OCI-LY1 (cell line): ENCODE data around the gene BLM.
"Not testable (repeated sequence)": the region's sequence is repeated elsewhere in the genome, so short reads cannot be mapped to it uniquely, and the experiment has no call there.

ENCODE experiments used
- H2AFZ ChIP-seq: fragments of 200-600 bp; sonication (generic), shearing (Covaris generic); 2 replicates; pipeline ENCODE4 v1.6.0; 2014; ENCODE audit warnings: antibody characterized with exemption, mild to moderate bottlenecking, low read length
- H3F3A ChIP-seq: fragments of 200-600 bp; sonication (generic), shearing (Covaris generic); 2 replicates; pipeline ENCODE4 v1.6.0; 2014; ENCODE audit warnings: mild to moderate bottlenecking, antibody characterized with exemption, low read length, moderate library complexity; ENCODE audit not compliant: insufficient read depth
- H3K27ac ChIP-seq: fragments of 200-600 bp; sonication (generic); 2 replicates; pipeline ENCODE4 v1.5.1; 2014; ENCODE audit warnings: low read length, mixed run types, mild to moderate bottlenecking, low read depth; ENCODE audit not compliant: poor library complexity, severe bottlenecking
- H3K27me3 ChIP-seq: fragments of 200-600 bp; sonication (generic); 2 replicates; pipeline ENCODE4 v1.6.0; 2014; ENCODE audit warnings: antibody characterized with exemption, mild to moderate bottlenecking, low read length, moderate library complexity; ENCODE audit not compliant: insufficient read depth
- H3K36me3 ChIP-seq: fragments of 200-600 bp; sonication (generic); 2 replicates; pipeline ENCODE4 v1.6.1; 2014; ENCODE audit warnings: mild to moderate bottlenecking, antibody characterized with exemption, low read length, moderate library complexity, mixed read lengths; ENCODE audit not compliant: insufficient read depth
- H3K4me1 ChIP-seq: fragments of 200-600 bp; sonication (generic); 2 replicates; pipeline ENCODE4 v1.5.1; 2014; ENCODE audit warnings: mild to moderate bottlenecking, low read length, moderate library complexity; ENCODE audit not compliant: insufficient read depth, severe bottlenecking
- H3K4me2 ChIP-seq: fragments of 200-600 bp; sonication (generic), shearing (Covaris generic); 2 replicates; pipeline ENCODE4 v1.6.1; 2014; ENCODE audit warnings: low read length
- H3K4me3 ChIP-seq: fragments of 200-600 bp; sonication (generic); 2 replicates; pipeline ENCODE4 v1.5.1; 2014; ENCODE audit warnings: low read length, low read depth, mild to moderate bottlenecking, mixed read lengths; ENCODE audit not compliant: poor library complexity, severe bottlenecking
- H3K79me2 ChIP-seq: fragments of 200-600 bp; shearing (Covaris generic); 2 replicates; pipeline ENCODE4 v1.6.1; 2016; ENCODE audit warnings: mixed run types, low read length, mixed read lengths; ENCODE audit not compliant: insufficient read depth
- H3K9ac ChIP-seq: fragments of 200-600 bp; sonication (generic), shearing (Covaris generic); 2 replicates; pipeline ENCODE4 v1.6.1; 2014; ENCODE audit warnings: mild to moderate bottlenecking, low read length, mixed read lengths
- H3K9me2 ChIP-seq: fragments of 200-600 bp; sonication (generic), shearing (Covaris generic); 2 replicates; pipeline ENCODE4 v1.6.1; 2014; ENCODE audit warnings: low read depth, mild to moderate bottlenecking, low read length, mixed read lengths
- H3K9me3 ChIP-seq: fragments of 200-600 bp; shearing (Covaris generic); 2 replicates; pipeline ENCODE4 v1.6.1; 2014; ENCODE audit warnings: low read length, mixed read lengths
- H4K20me1 ChIP-seq: fragments of 200-600 bp; sonication (generic), shearing (Covaris generic); 2 replicates; pipeline ENCODE4 v1.6.0; 2016; ENCODE audit warnings: mild to moderate bottlenecking, low read length; ENCODE audit not compliant: insufficient read depth
- EZH2 ChIP-seq: fragments of 200-600 bp; sonication (generic), shearing (Covaris generic); IDR thresholded peaks from 2 replicates; pipeline ENCODE4 v1.8.0; 2017; ENCODE audit warnings: borderline replicate concordance, mixed run types, mild to moderate bottlenecking, antibody characterized with exemption, low read length, moderate library complexity, mixed read lengths
- TF ChIP-seq, protein P1 (sequence below): fragments of 200-600 bp; sonication (generic), shearing (Covaris generic); IDR thresholded peaks from 2 replicates; pipeline ENCODE4 v1.5.1; 2017; ENCODE audit warnings: mild to moderate bottlenecking, antibody characterized with exemption, low read length, moderate library complexity, mixed read lengths

The BLM gene

DNA sequence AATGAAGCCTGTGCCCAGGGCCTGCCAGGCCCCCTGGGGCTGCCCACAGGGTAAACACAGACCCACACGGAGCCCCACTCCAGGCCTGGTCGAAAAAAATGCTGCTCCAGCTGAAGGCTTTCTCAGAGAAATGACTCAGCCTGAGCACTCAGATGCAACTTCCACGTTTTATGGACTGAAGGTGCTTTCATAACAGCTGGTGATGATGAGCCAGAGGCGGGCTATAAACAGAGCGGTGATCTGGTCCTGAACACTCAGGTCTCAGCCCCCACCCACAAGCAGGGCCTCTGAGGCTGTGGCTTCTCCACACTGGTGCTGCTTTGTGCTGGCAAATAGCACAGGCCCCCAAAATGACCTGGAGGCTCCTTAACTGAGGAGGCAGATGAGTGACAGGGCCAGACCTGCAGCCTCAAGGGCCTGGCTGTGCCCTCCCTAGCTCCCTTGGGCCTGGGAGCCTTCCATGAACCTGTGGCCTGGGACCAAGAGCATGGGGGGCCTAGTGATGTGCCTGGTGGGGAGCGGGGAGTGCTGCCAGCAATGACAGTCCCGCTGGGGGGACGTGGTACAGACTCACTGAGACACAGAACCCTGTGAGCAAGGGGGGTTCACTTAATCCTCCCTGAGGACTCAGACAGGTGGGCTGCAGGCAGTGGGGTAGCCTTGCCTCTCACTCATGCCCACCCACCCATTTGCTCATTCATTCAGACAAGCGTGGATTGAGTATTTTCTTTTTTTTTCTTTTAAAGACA lies 128.2 kb downstream of the BLM start:
- Histone ChIP-seq H4K20me1 (no peaks in the 10 kb centered on the region), H3K9me2 (no peaks in the 10 kb centered on the region), H3K9me3 (no peaks in the 10 kb centered on the region), H3K36me3 (no peaks in the 10 kb centered on the region), H3K4me3 (no peak overlapping the region), H3K27ac (no peak overlapping the region), H3K4me1 (no peaks in the 10 kb centered on the region), H2AFZ (no peak overlapping the region), H3K4me2 (no peak overlapping the region), H3K27me3 (no peaks in the 10 kb centered on the region), H3K9ac (no peak overlapping the region), H3F3A (no peaks in the 10 kb centered on the region), H3K79me2 (no peaks in the 10 kb centered on the region)
- no peak for TF ChIP-seq EZH2
- TF ChIP-seq, protein P1, sequence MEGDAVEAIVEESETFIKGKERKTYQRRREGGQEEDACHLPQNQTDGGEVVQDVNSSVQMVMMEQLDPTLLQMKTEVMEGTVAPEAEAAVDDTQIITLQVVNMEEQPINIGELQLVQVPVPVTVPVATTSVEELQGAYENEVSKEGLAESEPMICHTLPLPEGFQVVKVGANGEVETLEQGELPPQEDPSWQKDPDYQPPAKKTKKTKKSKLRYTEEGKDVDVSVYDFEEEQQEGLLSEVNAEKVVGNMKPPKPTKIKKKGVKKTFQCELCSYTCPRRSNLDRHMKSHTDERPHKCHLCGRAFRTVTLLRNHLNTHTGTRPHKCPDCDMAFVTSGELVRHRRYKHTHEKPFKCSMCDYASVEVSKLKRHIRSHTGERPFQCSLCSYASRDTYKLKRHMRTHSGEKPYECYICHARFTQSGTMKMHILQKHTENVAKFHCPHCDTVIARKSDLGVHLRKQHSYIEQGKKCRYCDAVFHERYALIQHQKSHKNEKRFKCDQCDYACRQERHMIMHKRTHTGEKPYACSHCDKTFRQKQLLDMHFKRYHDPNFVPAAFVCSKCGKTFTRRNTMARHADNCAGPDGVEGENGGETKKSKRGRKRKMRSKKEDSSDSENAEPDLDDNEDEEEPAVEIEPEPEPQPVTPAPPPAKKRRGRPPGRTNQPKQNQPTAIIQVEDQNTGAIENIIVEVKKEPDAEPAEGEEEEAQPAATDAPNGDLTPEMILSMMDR = no peak

DNA sequence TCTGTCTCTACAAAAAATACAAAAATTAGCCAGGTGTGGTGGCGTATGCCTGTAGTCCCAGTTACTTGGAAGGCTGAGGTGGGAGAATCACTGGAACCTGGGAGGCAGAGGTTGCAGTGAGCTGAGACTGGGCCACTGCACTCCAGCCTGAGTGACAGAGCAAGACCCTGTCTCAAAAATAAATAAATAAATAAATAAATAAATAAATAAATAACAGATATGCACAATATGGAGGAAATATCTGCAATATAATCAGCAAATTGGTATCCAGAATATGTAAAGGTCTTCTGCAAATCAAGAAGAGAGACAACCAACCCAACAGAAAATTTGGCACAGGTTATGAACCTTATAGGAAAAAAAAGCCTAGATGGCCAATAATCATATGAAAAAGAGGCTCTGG lies 132.3 kb downstream of the BLM start:
- not testable (repeated sequence) for H4K20me1 ChIP-seq, H3K4me3 ChIP-seq

DNA sequence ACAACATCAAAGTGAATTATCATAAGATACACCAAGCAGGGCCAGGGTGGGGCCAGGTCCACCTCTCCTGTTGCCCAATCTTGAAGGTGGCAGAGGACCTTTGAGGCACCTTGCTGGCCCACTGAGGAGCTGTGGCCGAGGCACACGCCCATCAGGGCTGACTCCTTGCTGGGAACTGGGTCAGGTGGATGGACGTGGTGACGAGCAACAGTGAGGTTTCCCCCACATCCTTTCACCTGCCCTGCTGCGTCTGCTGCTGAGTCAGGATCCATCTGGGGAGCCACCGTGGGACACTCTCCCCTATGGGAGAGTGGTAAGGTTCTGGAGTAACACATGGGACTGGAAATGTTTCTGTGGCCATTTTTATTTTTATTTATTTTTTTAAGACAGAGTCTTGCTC lies 134.0 kb downstream of the BLM start:
- H3K4me1 ChIP-seq = peaks cover 10% of the 10 kb centered on the region
- no peak overlapping the region for H3K4me3 ChIP-seq
- H3K36me3 ChIP-seq = no peaks in the 10 kb centered on the region
- no peaks in the 10 kb centered on the region for H3K9me3 ChIP-seq
- no peak for TF ChIP-seq EZH2
- TF ChIP-seq, protein P1 = no peak
- H3F3A ChIP-seq = no peaks in the 10 kb centered on the region
- H2AFZ ChIP-seq = no peak overlapping the region
- no peak overlapping the region for H3K4me2 ChIP-seq
- no peaks in the 10 kb centered on the region for H4K20me1 ChIP-seq
- H3K27me3 ChIP-seq = no peaks in the 10 kb centered on the region; the same call in 1 of the 2 replicates
- no peak overlapping the region for H3K27ac ChIP-seq
- no peak overlapping the region for H3K9ac ChIP-seq
- H3K9me2 ChIP-seq = no peaks in the 10 kb centered on the region
- H3K79me2 ChIP-seq = no peaks in the 10 kb centered on the region

More for the DNA sequence above, 132.3 kb downstream of the BLM start:
- not testable (repeated sequence) for H3K9me3 ChIP-seq, H3K4me2 ChIP-seq, H3F3A ChIP-seq, H3K27me3 ChIP-seq, H3K79me2 ChIP-seq, H3K27ac ChIP-seq, H3K9ac ChIP-seq, H3K9me2 ChIP-seq, H2AFZ ChIP-seq, H3K36me3 ChIP-seq
- H3K4me1 ChIP-seq = peaks cover 10% of the 10 kb centered on the region

DNA sequence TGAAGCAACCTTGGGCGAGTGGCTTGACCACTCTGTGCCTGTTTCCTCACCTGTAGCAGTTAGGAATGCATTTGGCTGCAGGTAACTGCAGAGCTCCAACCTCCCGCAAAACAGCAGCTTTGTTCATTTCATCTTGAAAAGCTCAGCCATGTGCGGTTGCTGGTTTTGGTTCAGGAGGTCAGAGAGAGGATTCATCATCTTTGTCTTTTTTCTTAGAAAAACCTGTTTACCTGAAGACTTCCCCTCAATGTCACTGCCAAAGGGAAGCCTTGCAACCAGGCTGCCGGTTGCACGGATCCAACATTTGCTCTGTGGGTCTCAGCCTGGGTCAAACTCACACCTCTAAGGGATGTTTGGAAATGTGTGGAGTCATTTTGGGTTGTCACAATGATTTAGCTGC lies 134.8 kb downstream of the BLM start:
- no peak for TF ChIP-seq EZH2
- TF ChIP-seq, protein P1 = no peak
- Histone ChIP-seq H3K27ac (no peak overlapping the region), H3K4me2 (no peak overlapping the region), H3K27me3 (no peaks in the 10 kb centered on the region; the same call in 1 of the 2 replicates), H3K4me3 (no peak overlapping the region), H3K9me3 (no peaks in the 10 kb centered on the region), H3F3A (no peaks in the 10 kb centered on the region), H3K9ac (no peak overlapping the region), H2AFZ (no peak overlapping the region), H4K20me1 (no peaks in the 10 kb centered on the region), H3K9me2 (no peaks in the 10 kb centered on the region), H3K79me2 (no peaks in the 10 kb centered on the region), H3K4me1 (peaks cover 16% of the 10 kb centered on the region), H3K36me3 (no peaks in the 10 kb centered on the region)
